Measurements from ENCODE around the gene ANKRD13D.

ANKRD13D gene

DNA sequence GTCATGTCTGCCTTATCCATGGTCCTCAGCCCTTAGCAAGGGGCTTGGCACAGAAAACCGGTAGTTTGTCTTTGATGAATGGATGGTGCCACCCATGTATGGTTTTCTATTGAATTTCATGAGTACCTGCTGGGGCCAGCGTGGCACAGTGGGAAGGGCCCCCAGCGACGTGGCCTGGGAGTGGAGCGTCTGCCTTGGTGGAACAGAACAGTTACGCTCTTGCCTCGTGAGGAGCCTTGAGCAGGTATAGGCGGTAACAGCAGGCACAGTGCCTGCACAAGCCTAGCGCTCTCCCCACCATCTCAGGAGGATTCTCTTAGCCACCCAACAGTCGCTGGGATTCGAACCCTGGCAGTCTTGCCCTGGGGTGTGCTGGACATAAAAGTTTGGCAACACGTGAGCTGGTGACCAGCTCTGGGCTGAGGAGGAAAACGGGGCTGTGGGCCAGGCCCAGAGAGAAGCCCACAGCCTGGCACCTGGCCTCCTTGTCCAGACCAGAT lies 11.2 kb downstream of the ANKRD13D start:
- no peak overlapping the region for H2AFZ ChIP-seq (ENCODE audit: low read length)
- H3K9me3 ChIP-seq (ENCODE audit: low read length) = peaks cover 6% of the 10 kb centered on the region; the same call in 1 of the 2 replicates
- H3K79me2 ChIP-seq (ENCODE audit: insufficient read depth, low read length) = no peaks in the 10 kb centered on the region
- H4K20me1 ChIP-seq (ENCODE audit: insufficient read depth, low read length) = no peaks in the 10 kb centered on the region
- H3K4me1 ChIP-seq (ENCODE audit: insufficient read depth, low read length, severe bottlenecking) = no peaks in the 10 kb centered on the region
- H3K4me2 ChIP-seq (ENCODE audit: low read length) = no peak overlapping the region
- no peak overlapping the region for H3K9ac ChIP-seq (ENCODE audit: low read length)
- H3K4me3 ChIP-seq (ENCODE audit: low read depth, low read length, poor library complexity, severe bottlenecking) = no peak overlapping the region
- H3F3A ChIP-seq (ENCODE audit: insufficient read depth, low read length) = no peaks in the 10 kb centered on the region
- TF ChIP-seq, protein P1, sequence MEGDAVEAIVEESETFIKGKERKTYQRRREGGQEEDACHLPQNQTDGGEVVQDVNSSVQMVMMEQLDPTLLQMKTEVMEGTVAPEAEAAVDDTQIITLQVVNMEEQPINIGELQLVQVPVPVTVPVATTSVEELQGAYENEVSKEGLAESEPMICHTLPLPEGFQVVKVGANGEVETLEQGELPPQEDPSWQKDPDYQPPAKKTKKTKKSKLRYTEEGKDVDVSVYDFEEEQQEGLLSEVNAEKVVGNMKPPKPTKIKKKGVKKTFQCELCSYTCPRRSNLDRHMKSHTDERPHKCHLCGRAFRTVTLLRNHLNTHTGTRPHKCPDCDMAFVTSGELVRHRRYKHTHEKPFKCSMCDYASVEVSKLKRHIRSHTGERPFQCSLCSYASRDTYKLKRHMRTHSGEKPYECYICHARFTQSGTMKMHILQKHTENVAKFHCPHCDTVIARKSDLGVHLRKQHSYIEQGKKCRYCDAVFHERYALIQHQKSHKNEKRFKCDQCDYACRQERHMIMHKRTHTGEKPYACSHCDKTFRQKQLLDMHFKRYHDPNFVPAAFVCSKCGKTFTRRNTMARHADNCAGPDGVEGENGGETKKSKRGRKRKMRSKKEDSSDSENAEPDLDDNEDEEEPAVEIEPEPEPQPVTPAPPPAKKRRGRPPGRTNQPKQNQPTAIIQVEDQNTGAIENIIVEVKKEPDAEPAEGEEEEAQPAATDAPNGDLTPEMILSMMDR (IDR thresholded peaks at IDR 0.05; ENCODE audit: low read length) = no peak
- no peak for TF ChIP-seq EZH2 (IDR thresholded peaks at IDR 0.05; ENCODE audit: borderline replicate concordance, low read length)
- peaks cover 69% of the 10 kb centered on the region for H3K36me3 ChIP-seq (ENCODE audit: insufficient read depth, low read length)
- no peak overlapping the region for H3K27ac ChIP-seq (ENCODE audit: low read depth, low read length, poor library complexity, severe bottlenecking)
- H3K27me3 ChIP-seq (ENCODE audit: insufficient read depth, low read length) = no peaks in the 10 kb centered on the region
- H3K9me2 ChIP-seq (ENCODE audit: low read depth, low read length) = no peaks in the 10 kb centered on the region

DNA sequence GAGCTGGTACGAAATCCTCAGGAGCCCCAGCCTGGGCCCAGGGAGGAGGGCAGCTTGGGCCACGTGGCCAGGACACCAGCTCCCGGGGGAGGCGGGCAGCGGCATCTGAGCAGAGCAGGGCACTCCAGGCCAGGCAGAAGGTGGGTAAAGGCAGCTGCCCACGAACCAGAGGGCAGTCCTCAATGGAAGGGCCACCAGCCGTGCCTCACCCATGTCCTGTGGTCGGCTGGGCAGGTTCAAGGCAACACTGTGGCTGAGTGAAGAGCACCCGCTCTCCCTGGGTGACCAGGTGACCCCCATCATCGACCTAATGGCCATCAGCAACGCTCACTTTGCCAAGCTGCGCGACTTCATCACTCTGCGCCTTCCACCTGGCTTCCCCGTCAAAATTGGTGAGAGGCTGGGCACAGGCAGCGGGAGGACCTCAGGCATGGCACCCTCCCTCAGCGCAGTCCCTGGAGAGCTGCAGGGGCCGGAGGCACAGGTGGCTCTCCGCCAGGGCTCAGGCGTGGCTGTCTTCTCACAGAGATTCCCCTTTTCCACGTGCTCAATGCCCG lies 11.7 kb downstream of the ANKRD13D start:
- Histone ChIP-seq H3K9me3 (ENCODE audit: low read length) (peaks cover 3% of the 10 kb centered on the region; the same call in 1 of the 2 replicates), H3K27me3 (ENCODE audit: insufficient read depth, low read length) (no peaks in the 10 kb centered on the region), H3K4me3 (ENCODE audit: low read depth, low read length, poor library complexity, severe bottlenecking) (no peak overlapping the region), H2AFZ (ENCODE audit: low read length) (no peak overlapping the region), H3K79me2 (ENCODE audit: insufficient read depth, low read length) (no peaks in the 10 kb centered on the region), H4K20me1 (ENCODE audit: insufficient read depth, low read length) (no peaks in the 10 kb centered on the region), H3K9me2 (ENCODE audit: low read depth, low read length) (no peaks in the 10 kb centered on the region), H3K36me3 (ENCODE audit: insufficient read depth, low read length) (peaks cover 64% of the 10 kb centered on the region), H3K9ac (ENCODE audit: low read length) (no peak overlapping the region), H3F3A (ENCODE audit: insufficient read depth, low read length) (no peaks in the 10 kb centered on the region), H3K4me1 (ENCODE audit: insufficient read depth, low read length, severe bottlenecking) (no peaks in the 10 kb centered on the region), H3K27ac (ENCODE audit: low read depth, low read length, poor library complexity, severe bottlenecking) (no peak overlapping the region), H3K4me2 (ENCODE audit: low read length) (no peak overlapping the region)
- no peak for TF ChIP-seq EZH2 (IDR thresholded peaks at IDR 0.05; ENCODE audit: borderline replicate concordance, low read length)
- TF ChIP-seq, protein P1 (IDR thresholded peaks at IDR 0.05; ENCODE audit: low read length) = no peak

DNA sequence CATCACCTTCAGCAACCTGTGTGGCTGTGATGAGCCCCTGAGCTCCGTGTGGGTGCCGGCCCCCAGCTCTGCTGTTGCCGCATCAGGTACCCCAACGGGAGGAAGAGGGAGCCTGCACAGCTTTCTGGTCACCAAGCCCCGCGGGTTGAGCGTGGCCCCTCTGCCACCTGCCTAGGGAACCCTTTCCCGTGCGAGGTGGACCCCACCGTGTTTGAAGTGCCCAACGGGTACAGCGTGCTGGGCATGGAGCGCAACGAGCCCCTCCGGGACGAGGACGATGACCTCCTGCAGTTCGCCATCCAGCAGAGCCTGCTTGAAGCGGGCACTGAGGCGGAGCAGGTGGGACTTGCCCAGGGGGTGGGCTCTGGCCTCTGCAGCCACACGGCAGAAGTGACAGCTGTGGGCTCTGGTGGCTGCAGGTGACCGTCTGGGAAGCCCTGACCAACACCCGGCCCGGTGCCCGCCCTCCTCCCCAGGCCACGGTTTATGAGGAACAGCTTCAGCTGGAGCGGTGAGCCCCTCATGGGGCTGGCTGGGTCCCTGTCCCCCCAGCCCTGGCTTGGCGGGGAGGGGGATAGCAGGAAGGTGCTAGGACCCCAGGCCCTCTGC lies 12.3 kb downstream of the ANKRD13D start:
- H3K79me2 ChIP-seq (ENCODE audit: insufficient read depth, low read length) = no peaks in the 10 kb centered on the region
- no peak overlapping the region for H3K4me3 ChIP-seq (ENCODE audit: low read depth, low read length, poor library complexity, severe bottlenecking)
- no peaks in the 10 kb centered on the region for H3K27me3 ChIP-seq (ENCODE audit: insufficient read depth, low read length)
- no peaks in the 10 kb centered on the region for H3K9me3 ChIP-seq (ENCODE audit: low read length)
- peaks cover 58% of the 10 kb centered on the region for H3K36me3 ChIP-seq (ENCODE audit: insufficient read depth, low read length)
- no peak for TF ChIP-seq EZH2 (IDR thresholded peaks at IDR 0.05; ENCODE audit: borderline replicate concordance, low read length)
- TF ChIP-seq, protein P1 (IDR thresholded peaks at IDR 0.05; ENCODE audit: low read length) = no peak
- no peaks in the 10 kb centered on the region for H3K4me1 ChIP-seq (ENCODE audit: insufficient read depth, low read length, severe bottlenecking)
- H3F3A ChIP-seq (ENCODE audit: insufficient read depth, low read length) = no peaks in the 10 kb centered on the region
- H3K9me2 ChIP-seq (ENCODE audit: low read depth, low read length) = no peaks in the 10 kb centered on the region
- no peak overlapping the region for H3K4me2 ChIP-seq (ENCODE audit: low read length)
- no peaks in the 10 kb centered on the region for H4K20me1 ChIP-seq (ENCODE audit: insufficient read depth, low read length)
- H3K27ac ChIP-seq (ENCODE audit: low read depth, low read length, poor library complexity, severe bottlenecking) = no peak overlapping the region
- H3K9ac ChIP-seq (ENCODE audit: low read length) = no peak overlapping the region
- no peak overlapping the region for H2AFZ ChIP-seq (ENCODE audit: low read length)
